Colonic mucosa (tissue), 4 donors: ENCODE data around the gene GABRG3. TPM values are rescaled to one million over a fixed set of nuclear protein-coding genes. Genes with fewer than 3 reads are reported as not detected.
"Not testable (repeated sequence)": the region's sequence is repeated elsewhere in the genome, so short reads cannot be mapped to it uniquely, and the experiment has no call there.

ENCODE experiments used
- DNase-seq: peaks from one replicate; pipeline ENCODE4 v3.0.0-alpha.2; 2020
- H3K27ac ChIP-seq: fragments of 200-600 bp; one replicate; pipeline ENCODE4 v1.8.0; 2021
- H3K27me3 ChIP-seq: fragments of 200-600 bp; one replicate; pipeline ENCODE4 v1.8.0; 2021
- H3K36me3 ChIP-seq: fragments of 200-600 bp; one replicate; pipeline ENCODE4 v1.8.0; 2021
- H3K4me1 ChIP-seq: fragments of 200-600 bp; one replicate; pipeline ENCODE4 v1.8.0; 2021; ENCODE audit warnings: mild to moderate bottlenecking
- H3K4me3 ChIP-seq: fragments of 200-600 bp; one replicate; pipeline ENCODE4 v1.8.0; 2021
- H3K9ac ChIP-seq, 2 donors: one replicate each; pipeline ENCODE4 v1.7.0; 2013; ENCODE audit warnings: control low read depth in 2 of 2, low read depth in 2 of 2, low read length in 2 of 2
- H3K9me3 ChIP-seq: fragments of 200-600 bp; one replicate; pipeline ENCODE4 v1.8.0; 2021
- CTCF ChIP-seq: fragments of 200-600 bp; IDR thresholded peaks from one replicate; pipeline ENCODE4 v1.8.0; 2022; ENCODE audit warnings: antibody characterized with exemption, mild to moderate bottlenecking
- intact Hi-C: fragments of 100-400 bp; cut with DNase I; formaldehyde crosslinking; loops from one replicate; pipeline ENCODE4 v1.14.1; 2022
- total RNA-seq, 2 donors: library from RNA; stranded (reverse); fragmentation: NEBNext Ultra II Directional in 1 of 2; extraction: Animal tissue kit (Norgen Biotek cat#: 25700) in 1 of 2; gene quantifications; one replicate each; pipeline ENCODE4 v1.2.1, GENCODE V29; 2021
- donor health status: healthy.
- donor health status: DM: no; HTN: no; CAD: no.
- donor health status: DM: no; HTN: no; CAD: no.

Gene GABRG3
- total RNA-seq, 2 donors from 2014 or later: not detected

DNA sequence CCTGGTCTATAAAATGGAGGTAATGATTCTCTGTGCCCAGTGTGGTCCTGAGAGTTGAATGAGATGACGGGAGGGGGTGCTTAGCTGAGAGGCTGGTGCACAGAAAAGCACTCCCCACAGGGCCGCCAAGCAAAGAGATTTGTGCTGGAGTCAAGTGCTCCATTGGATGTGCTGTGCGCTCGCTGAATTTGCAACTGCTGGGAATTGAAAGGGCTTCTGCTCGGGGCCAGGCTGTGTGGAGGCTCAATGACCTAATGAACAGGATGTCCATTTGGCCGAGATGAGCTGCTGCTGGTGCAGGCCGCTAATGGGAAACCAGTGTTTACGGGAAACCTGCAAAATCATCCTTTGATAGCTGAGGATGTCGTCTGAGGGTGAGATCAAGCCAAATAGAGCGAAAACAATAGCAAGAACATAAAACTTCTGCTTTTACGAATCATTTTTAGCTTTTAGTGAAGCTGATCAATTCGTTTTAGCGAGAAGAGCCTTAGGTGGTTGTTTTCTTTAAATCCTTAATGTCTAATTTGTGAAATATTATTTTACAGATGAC lies 211.7 kb downstream of the GABRG3 start:
- no peaks in the 10 kb centered on the region for H3K36me3 ChIP-seq
- H3K4me1 ChIP-seq: no peaks in the 10 kb centered on the region
- no peak for DNase-seq
- TF ChIP-seq CTCF: no peak
- H3K4me3 ChIP-seq: no peak overlapping the region
- H3K9me3 ChIP-seq: no peaks in the 10 kb centered on the region
- H3K9ac ChIP-seq: no peak overlapping the region
- H3K27me3 ChIP-seq: no peaks in the 10 kb centered on the region
- H3K27ac ChIP-seq: no peak overlapping the region
- intact Hi-C loops: no loop called here

DNA sequence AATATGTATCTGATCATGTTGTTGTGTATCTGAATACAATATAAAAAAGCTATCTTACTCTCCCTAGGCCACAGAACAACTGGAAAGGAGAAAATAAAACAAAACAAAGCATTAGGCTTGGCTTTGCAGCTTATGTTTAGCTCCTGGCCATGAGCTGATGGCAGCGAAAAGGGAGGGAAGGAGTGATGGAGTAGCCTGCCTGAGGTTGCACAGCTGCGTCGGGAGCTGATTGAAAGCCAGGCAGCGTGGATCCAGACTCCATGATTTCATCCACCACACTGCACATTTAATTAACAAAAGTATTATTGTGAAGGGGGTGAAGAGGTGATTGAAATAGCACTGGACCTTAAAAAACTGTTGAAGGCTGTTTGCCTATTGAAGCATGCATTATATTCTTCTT lies 212.2 kb downstream of the GABRG3 start:
- H3K27ac ChIP-seq: no peak overlapping the region
- H3K4me1 ChIP-seq: no peaks in the 10 kb centered on the region
- H3K4me3 ChIP-seq: no peak overlapping the region
- no peaks in the 10 kb centered on the region for H3K27me3 ChIP-seq
- no peak for DNase-seq
- no peak for TF ChIP-seq CTCF
- H3K9ac ChIP-seq: no peak overlapping the region
- intact Hi-C loops: no loop called here
- H3K36me3 ChIP-seq: no peaks in the 10 kb centered on the region
- H3K9me3 ChIP-seq: no peaks in the 10 kb centered on the region

- intact Hi-C loops, H3K27me3 ChIP-seq, H3K9me3 ChIP-seq, H3K9ac ChIP-seq, H3K4me1 ChIP-seq, H3K4me3 ChIP-seq, DNase-seq, H3K36me3 ChIP-seq, H3K27ac ChIP-seq: not testable (repeated sequence)
Measured at GRCh38 chr15:27191515-27191914, 220.5 kb downstream of the GABRG3 start.

DNA sequence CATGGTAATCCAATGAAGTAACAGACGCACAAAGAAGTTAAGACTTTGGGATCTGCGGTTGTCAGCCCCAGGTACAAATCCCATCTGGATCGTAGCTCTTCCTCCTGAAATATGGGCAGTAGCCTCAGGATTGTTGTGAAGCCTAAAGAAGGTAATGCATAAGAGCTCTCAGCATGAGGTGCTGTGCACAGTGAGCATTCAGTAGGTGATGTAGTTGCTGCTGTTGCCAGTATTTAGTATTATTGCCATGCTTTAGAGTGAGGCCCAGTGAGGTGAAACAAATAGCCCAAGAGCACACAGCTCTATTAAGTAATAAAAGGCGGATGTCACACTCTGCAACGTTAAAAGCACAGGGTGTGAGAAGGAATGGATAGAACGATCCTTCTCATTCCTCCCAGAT lies 225.7 kb downstream of the GABRG3 start:
- intact Hi-C loops: no loop called here
- DNase-seq: no peak
- Histone ChIP-seq H3K4me3 (no peak overlapping the region), H3K9ac (no peak overlapping the region), H3K36me3 (no peaks in the 10 kb centered on the region), H3K9me3 (no peaks in the 10 kb centered on the region), H3K4me1 (no peaks in the 10 kb centered on the region), H3K27ac (no peak overlapping the region), H3K27me3 (no peaks in the 10 kb centered on the region)
- no peak for TF ChIP-seq CTCF

DNA sequence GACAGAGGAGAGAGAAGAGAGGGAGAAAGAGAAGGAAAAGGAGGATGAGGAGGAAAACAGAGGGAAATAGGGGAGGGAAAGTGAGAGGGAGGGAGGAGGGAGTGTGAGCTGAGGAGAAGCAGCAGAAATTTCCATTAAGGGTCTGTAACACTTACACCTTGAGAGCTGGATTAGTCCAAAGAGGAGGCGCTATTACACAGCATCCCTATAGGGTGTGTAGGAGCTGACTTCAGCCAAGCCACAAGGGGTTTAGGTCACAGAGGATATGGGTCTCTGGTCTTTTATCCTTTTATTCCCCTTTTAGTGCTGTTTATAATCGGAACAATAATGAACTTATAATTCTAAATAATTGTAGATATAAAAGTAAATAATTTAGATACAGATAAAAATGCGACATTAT lies 230.4 kb downstream of the GABRG3 start:
- H3K27ac ChIP-seq: no peak overlapping the region
- no peaks in the 10 kb centered on the region for H3K36me3 ChIP-seq
- no peak overlapping the region for H3K4me3 ChIP-seq
- no peaks in the 10 kb centered on the region for H3K9me3 ChIP-seq
- no peak overlapping the region for H3K9ac ChIP-seq
- TF ChIP-seq CTCF: no peak
- H3K4me1 ChIP-seq: no peaks in the 10 kb centered on the region
- intact Hi-C loops: no loop called here
- H3K27me3 ChIP-seq: no peaks in the 10 kb centered on the region
- no peak for DNase-seq

- no peaks in the 10 kb centered on the region for H3K27me3 ChIP-seq
- H3K4me1 ChIP-seq: no peaks in the 10 kb centered on the region
- DNase-seq: no peak
- H3K27ac ChIP-seq: no peak overlapping the region
- no peaks in the 10 kb centered on the region for H3K9me3 ChIP-seq
- no peak overlapping the region for H3K9ac ChIP-seq
- no peak for TF ChIP-seq CTCF
- no peak overlapping the region for H3K4me3 ChIP-seq
- no peaks in the 10 kb centered on the region for H3K36me3 ChIP-seq
- intact Hi-C loops: no loop called here
Measured at GRCh38 chr15:27210176-27210575, 239.2 kb downstream of the GABRG3 start.
